Cardiac fibroblast (primary cell): Measurements from ENCODE around the gene PINK1.

Source experiments
- DNase-seq, 2 donors: peaks; one replicate each; pipeline versions ENCODE4 v3.0.0 to v3.0.0-alpha.2; 2010; ENCODE audit warnings: low read depth in 2 of 2
- H3K4me3 ChIP-seq, 2 donors: replicated peaks in 1 of 2; 1 replicate in 1 of 2; 2 replicates in 1 of 2; pipeline ENCODE4 v1.5.1; 2011; ENCODE audit warnings: low read depth in 2 of 2, low read length in 2 of 2, mild to moderate bottlenecking in 2 of 2, moderate library complexity in 1 of 2
- CTCF ChIP-seq: IDR thresholded peaks from one replicate; pipeline ENCODE4 v1.5.1; 2011; ENCODE audit warnings: low read depth, mild to moderate bottlenecking, low read length, inconsistent platforms

PINK1 gene

GRCh38 chr1:20654104-20654690 lies 20.9 kb downstream of the PINK1 start:
- H3K4me3 ChIP-seq = no peak overlapping the region
- TF ChIP-seq CTCF = peak; percentile 11
- DNase-seq = peak; percentile 12 to 22

- DNase-seq = no peak
- TF ChIP-seq CTCF = no peak
- no peak overlapping the region for H3K4me3 ChIP-seq
Observed at GRCh38 chr1:20657024-20657423, 23.8 kb downstream of the PINK1 start.

GRCh38 chr1:20658166-20658915 lies 25.1 kb downstream of the PINK1 start:
- TF ChIP-seq CTCF = no peak
- no peak for DNase-seq
- no peak overlapping the region for H3K4me3 ChIP-seq

GRCh38 chr1:20660363-20660762 lies 27.1 kb downstream of the PINK1 start:
- H3K4me3 ChIP-seq = peak overlapping the region; percentile 97
- no peak for DNase-seq
- no peak for TF ChIP-seq CTCF

GRCh38 chr1:20660847-20661206 lies 27.6 kb downstream of the PINK1 start:
- H3K4me3 ChIP-seq = peak overlapping the region; percentile 97
- TF ChIP-seq CTCF = no peak
- DNase-seq = peak in 1 of 2 donors; percentile 27

GRCh38 chr1:20661207-20662109 lies 28.2 kb downstream of the PINK1 start, which contains the start of gene DDOST:
DDOST (minus strand) TSS chr1:20661369; CDS start chr1:20661350, 19 bp downstream.
- peak; percentile 97 to 98 for DNase-seq
- peak; percentile 54 for TF ChIP-seq CTCF
- H3K4me3 ChIP-seq = peak within 1 kb of the TSS; percentile 97
